Activated CD4-positive, alpha-beta memory T cell treated with anti-CD3 and anti-CD28 coated beads for 36 hours (primary cell): ENCODE measurements around the gene SLC5A5. TPM values are rescaled to one million over a fixed set of nuclear protein-coding genes. Genes with fewer than 3 reads are reported as not detected.

Experiments used
- CTCF ChIA-PET: fragments of 350-600 bp; sonication (Branson Sonifier 250); formaldehyde crosslinking; loops from one replicate; lab custom pipeline; 2021; ENCODE audit warnings: antibody characterized with exemption, inconsistent platforms; lab: Charles Lee
- POLR2A ChIA-PET: fragments of 350-600 bp; sonication (Branson Sonifier 250); formaldehyde crosslinking; loops from one replicate; lab custom pipeline; 2021; ENCODE audit warnings: antibody characterized with exemption; lab: Charles Lee
- DNase-seq: peaks from one replicate; pipeline ENCODE4 v3.0.0-alpha.2; 2020
- H3K27ac Mint-ChIP-seq: one replicate; pipeline ENCODE4 v1.8.0; 2021; ENCODE audit warnings: mixed read lengths
- H3K27me3 Mint-ChIP-seq: one replicate; pipeline ENCODE4 v1.8.0; 2021; ENCODE audit warnings: mixed read lengths
- H3K36me3 Mint-ChIP-seq: one replicate; pipeline ENCODE4 v1.8.0; 2021; ENCODE audit warnings: mixed read lengths
- H3K4me1 Mint-ChIP-seq: one replicate; pipeline ENCODE4 v1.8.0; 2021; ENCODE audit warnings: low read depth, mixed read lengths
- H3K4me3 Mint-ChIP-seq: one replicate; pipeline ENCODE4 v1.8.0; 2021; ENCODE audit warnings: mild to moderate bottlenecking, mixed read lengths
- H3K9me3 Mint-ChIP-seq: one replicate; pipeline ENCODE4 v1.8.0; 2021; ENCODE audit warnings: mixed read lengths
- intact Hi-C: fragments of 100-400 bp; cut with micrococcal nuclease; formaldehyde crosslinking; loops from one replicate; pipeline ENCODE4 v1.15.1; 2023
- total RNA-seq, 2 experiments: library from RNA; stranded (reverse); gene quantifications; one replicate each; pipeline ENCODE4 v1.2.3, GENCODE V29; 2021

The SLC5A5 gene
- total RNA-seq, 2 experiments from 2014 or later, result 0.87 to 1.0 TPM

- DNase-seq, result no peak
- no peak overlapping the region for H3K4me3 Mint-ChIP-seq
- H3K4me1 Mint-ChIP-seq, result peaks cover 35% of the 10 kb centered on the region
- H3K36me3 Mint-ChIP-seq, result peaks cover 46% of the 10 kb centered on the region
- ChIA-PET CTCF (interaction anchor here (1.0 kb wide), 1 partner anchor 75 kb away, joined by 3 read pairs; no protein-coding TSS in a partner anchor), POLR2A (interaction anchor here (1.0 to 7.8 kb wide), 5 partner anchors 9 to 113 kb away, joined by 3 to 99 read pairs (median 9); partner anchors contain the start of genes CCDC124, FCHO1, JAK3 and SLC5A5)
- intact Hi-C loops, result no loop called here
- H3K27ac Mint-ChIP-seq, result peak overlapping the region; percentile 64
- H3K27me3 Mint-ChIP-seq, result peaks cover 3% of the 10 kb centered on the region
- H3K9me3 Mint-ChIP-seq, result no peaks in the 10 kb centered on the region
These were observed 8.1 kb upstream of the SLC5A5 start for GRCh38 chr19:17863520-17864182.

DNA sequence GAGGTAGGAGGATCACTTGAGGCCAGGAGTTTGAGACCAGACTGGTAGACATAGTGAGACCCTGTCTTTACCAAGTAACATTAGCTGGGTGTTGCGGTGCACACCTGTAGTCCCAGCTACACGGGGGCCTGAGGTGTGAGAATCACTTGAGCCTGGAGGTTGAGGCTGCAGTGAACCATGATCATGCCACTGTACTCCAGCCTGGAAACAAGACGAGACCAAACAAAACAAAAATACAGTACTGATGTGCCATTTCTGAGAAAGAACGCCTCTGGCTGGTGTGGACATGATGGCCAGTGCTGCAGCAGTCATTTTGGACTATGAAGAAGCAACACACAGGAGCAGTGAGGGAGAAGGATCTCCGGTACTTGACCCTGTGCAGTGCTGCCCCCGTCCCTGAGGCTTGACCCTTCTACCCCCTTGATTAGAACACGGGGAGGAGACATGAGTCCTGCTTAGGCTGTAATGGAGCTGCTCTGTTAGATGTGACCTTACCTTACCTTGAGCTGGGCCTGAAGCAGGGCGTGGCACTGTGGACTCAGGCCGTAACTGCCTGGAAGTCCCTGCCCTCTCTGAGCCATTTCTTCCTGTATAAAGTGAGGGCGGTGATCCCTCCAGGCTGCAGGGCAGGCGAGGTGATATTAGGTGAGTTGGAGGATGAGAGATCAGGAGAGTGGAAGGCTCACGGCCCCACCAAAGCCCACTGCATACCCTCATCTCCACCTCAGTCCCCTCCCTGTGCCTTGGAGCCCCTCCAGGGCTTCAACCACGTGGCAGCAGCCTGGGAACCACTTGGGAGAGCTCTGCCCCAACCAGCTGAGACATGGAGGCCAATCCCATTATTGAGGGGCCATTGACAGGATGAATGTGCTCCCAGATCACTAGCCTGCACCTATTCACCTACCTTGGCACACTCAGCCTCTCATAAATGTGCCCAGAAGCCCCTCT lies 6.1 kb upstream of the SLC5A5 start:
- peaks cover 35% of the 10 kb centered on the region for H3K36me3 Mint-ChIP-seq
- peak overlapping the region; percentile 50 for H3K27ac Mint-ChIP-seq
- no peaks in the 10 kb centered on the region for H3K9me3 Mint-ChIP-seq
- intact Hi-C loops, result no loop called here
- POLR2A ChIA-PET, result interaction anchor here (1.1 to 7.8 kb wide), 4 partner anchors 16 to 135 kb away, joined by 3 to 99 read pairs (median 10); partner anchors contain the start of genes CCDC124 and JAK3
- no peak for DNase-seq
- CTCF ChIA-PET, result interaction anchor here (1.3 to 2.3 kb wide), 4 partner anchors 10 to 260 kb away, joined by 3 to 11 read pairs (median 4); partner anchors contain the start of gene CCDC124
- H3K27me3 Mint-ChIP-seq, result no peaks in the 10 kb centered on the region
- peaks cover 27% of the 10 kb centered on the region for H3K4me1 Mint-ChIP-seq
- no peak overlapping the region for H3K4me3 Mint-ChIP-seq

GRCh38 chr19:17866312-17866963 lies 5.3 kb upstream of the SLC5A5 start:
- POLR2A ChIA-PET, result interaction anchor here (1.1 to 7.8 kb wide), 4 partner anchors 17 to 134 kb away, joined by 3 to 99 read pairs (median 10); partner anchors contain the start of genes CCDC124 and JAK3

GRCh38 chr19:17866964-17867486 lies 4.7 kb upstream of the SLC5A5 start:
- ChIA-PET CTCF (no interaction called here), POLR2A (interaction anchor here (0.6 to 4.0 kb wide), 2 partner anchors 10 to 65 kb away, joined by 3 to 16 read pairs; partner anchors contain the start of gene CCDC124)
- Mint-ChIP-seq H3K27me3 (no peaks in the 10 kb centered on the region), H3K36me3 (peaks cover 21% of the 10 kb centered on the region), H3K4me3 (no peak overlapping the region), H3K4me1 (peaks cover 23% of the 10 kb centered on the region), H3K27ac (no peak overlapping the region), H3K9me3 (no peaks in the 10 kb centered on the region)
- intact Hi-C loops, result no loop called here
- no peak for DNase-seq

More at GRCh38 chr19:17866312-17866963, 5.3 kb upstream of the SLC5A5 start:
- Mint-ChIP-seq H3K9me3 (no peaks in the 10 kb centered on the region), H3K27me3 (no peaks in the 10 kb centered on the region), H3K36me3 (peaks cover 27% of the 10 kb centered on the region), H3K4me3 (no peak overlapping the region), H3K4me1 (peaks cover 24% of the 10 kb centered on the region), H3K27ac (no peak overlapping the region)
- no peak for DNase-seq
- CTCF ChIA-PET, result interaction anchor here (2.3 kb wide), 1 partner anchor 66 kb away, joined by 11 read pairs; the partner anchor contains the start of gene CCDC124
- intact Hi-C loops, result no loop called here

- no peak for DNase-seq
- H3K36me3 Mint-ChIP-seq, result peaks cover 9% of the 10 kb centered on the region
- CTCF ChIA-PET, result interaction anchor here (4.9 kb wide), 1 partner anchor 64 kb away, joined by 42 read pairs; the partner anchor contains the start of gene CCDC124
- POLR2A ChIA-PET, result no interaction called here
- no peak overlapping the region for H3K27ac Mint-ChIP-seq
- peaks cover 17% of the 10 kb centered on the region for H3K4me1 Mint-ChIP-seq
- intact Hi-C loops, result no loop called here
- no peaks in the 10 kb centered on the region for H3K9me3 Mint-ChIP-seq
- no peaks in the 10 kb centered on the region for H3K27me3 Mint-ChIP-seq
- H3K4me3 Mint-ChIP-seq, result no peak overlapping the region
These were observed 3.1 kb upstream of the SLC5A5 start for GRCh38 chr19:17868669-17869068.

DNA sequence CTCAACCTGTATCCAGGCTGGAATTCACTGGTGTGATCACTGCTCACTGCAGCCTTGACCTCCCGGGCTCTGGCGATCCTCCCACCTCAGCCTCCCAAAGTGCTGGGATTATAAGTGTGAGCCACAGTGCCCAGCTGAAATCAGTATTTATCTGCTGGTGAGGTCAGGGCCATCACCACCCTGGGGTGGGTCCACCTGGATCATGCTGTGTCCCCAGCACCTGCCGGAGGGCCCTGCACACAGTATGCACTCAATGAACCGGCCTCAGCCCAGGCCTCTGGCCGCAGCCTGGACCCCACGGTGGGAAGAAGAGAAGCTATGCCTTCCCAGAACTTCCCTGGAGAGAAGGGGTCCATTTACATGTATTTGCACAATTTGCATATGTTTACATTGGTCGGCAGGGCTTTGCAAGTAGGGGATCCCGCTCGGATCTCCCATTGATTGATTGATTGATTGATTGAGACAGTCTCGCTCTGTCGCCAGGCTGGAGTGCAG lies 2.6 kb upstream of the SLC5A5 start:
- Mint-ChIP-seq H3K27ac (no peak overlapping the region), H3K4me1 (peaks cover 17% of the 10 kb centered on the region), H3K4me3 (no peak overlapping the region), H3K9me3 (no peaks in the 10 kb centered on the region), H3K36me3 (peaks cover 6% of the 10 kb centered on the region), H3K27me3 (no peaks in the 10 kb centered on the region)
- ChIA-PET CTCF (interaction anchor here (1.1 to 4.9 kb wide), 3 partner anchors 62 to 128 kb away, joined by 5 to 42 read pairs (median 14); partner anchors contain the start of gene CCDC124), POLR2A (no interaction called here)
- no peak for DNase-seq
- intact Hi-C loops, result no loop called here

- no peak overlapping the region for H3K27ac Mint-ChIP-seq
- CTCF ChIA-PET, result interaction anchor here (1.0 to 4.9 kb wide), 9 partner anchors 11 to 165 kb away, joined by 3 to 42 read pairs (median 4); partner anchors contain the start of genes CCDC124 and RPL18A
- POLR2A ChIA-PET, result interaction anchor here (0.7 to 3.7 kb wide), 5 partner anchors 8 to 62 kb away, joined by 3 to 40 read pairs (median 9); partner anchors contain the start of genes CCDC124, JAK3 and RPL18A
These were observed 490 bp upstream of the SLC5A5 start for GRCh38 chr19:17871032-17871877.

GRCh38 chr19:17872251-17873001 lies 681 bp downstream of the SLC5A5 start:
- peak overlapping the region; percentile 81 for H3K4me3 Mint-ChIP-seq
- H3K4me1 Mint-ChIP-seq, result peaks cover 17% of the 10 kb centered on the region
- H3K27me3 Mint-ChIP-seq, result no peaks in the 10 kb centered on the region
- intact Hi-C loops, result loop anchor here (1.0 to 2.0 kb wide), 3 partner anchors 13 to 128 kb away; partner anchors contain the start of gene RPL18A
- no peaks in the 10 kb centered on the region for H3K9me3 Mint-ChIP-seq
- peak; percentile 84 for DNase-seq
- POLR2A ChIA-PET, result interaction anchor here (1.3 to 3.7 kb wide), 4 partner anchors 9 to 60 kb away, joined by 6 to 40 read pairs (median 10); partner anchors contain the start of genes CCDC124, JAK3 and RPL18A
- H3K36me3 Mint-ChIP-seq, result no peaks in the 10 kb centered on the region
- CTCF ChIA-PET, result interaction anchor here (1.0 to 4.9 kb wide), 6 partner anchors 12 to 166 kb away, joined by 3 to 42 read pairs (median 12); partner anchors contain the start of genes CCDC124 and RPL18A
- peak overlapping the region; percentile 8 for H3K27ac Mint-ChIP-seq

More at GRCh38 chr19:17871032-17871877, 490 bp upstream of the SLC5A5 start:
- peak overlapping the region; percentile 81 for H3K4me3 Mint-ChIP-seq
- intact Hi-C loops, result no loop called here
- no peaks in the 10 kb centered on the region for H3K27me3 Mint-ChIP-seq
- H3K36me3 Mint-ChIP-seq, result no peaks in the 10 kb centered on the region
- H3K9me3 Mint-ChIP-seq, result no peaks in the 10 kb centered on the region
- DNase-seq, result no peak
- H3K4me1 Mint-ChIP-seq, result peaks cover 17% of the 10 kb centered on the region
